ENCODE data around the gene PDE4D. TPM values are rescaled to one million over a fixed set of nuclear protein-coding genes. Genes with fewer than 3 reads are reported as not detected.

The PDE4D gene
- total and polyA plus RNA-seq, 10 of the 15 experiments (the other 5 are each of a cell fraction or from before 2014, with no cell fraction given) = 0.87 to 4.1 (median 2.2) TPM

DNA sequence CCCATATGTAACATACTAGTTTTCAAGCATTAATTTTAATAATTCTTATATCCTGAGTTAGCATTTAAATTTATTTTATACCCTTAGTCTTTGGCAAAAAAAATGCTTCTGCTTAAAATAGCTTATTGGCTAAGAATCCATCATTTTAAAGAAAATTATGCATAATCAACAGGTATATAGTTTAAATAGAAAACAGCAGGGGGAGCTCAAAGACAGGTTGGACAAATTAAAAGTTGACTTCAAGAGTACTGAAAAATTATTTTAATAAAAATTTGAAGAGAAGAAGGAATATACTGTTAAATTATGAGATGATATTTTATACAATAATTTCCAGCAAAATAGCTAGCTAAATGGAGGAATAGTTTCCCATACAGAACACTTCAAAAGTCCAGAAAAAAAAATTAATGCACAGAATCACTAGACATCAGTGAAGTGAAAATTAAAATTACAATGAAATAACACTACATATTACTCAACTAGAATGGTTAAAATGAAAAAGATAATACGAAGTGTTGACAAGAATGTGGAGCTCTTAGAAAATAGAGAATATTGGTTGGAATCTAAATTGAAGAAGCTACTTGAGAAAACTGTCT, 387.1 kb downstream of the PDE4D start (continued):
- TF ChIP-seq IRF3 (IDR thresholded peaks at IDR 0.05) = no peak
- TF ChIP-seq FOXM1 (IDR thresholded peaks at IDR 0.05; ENCODE audit: low read depth, low read length) = no peak
- no peak for TF ChIP-seq MTA2 (IDR thresholded peaks at IDR 0.05; ENCODE audit: low read depth)
- TF ChIP-seq, protein P1, sequence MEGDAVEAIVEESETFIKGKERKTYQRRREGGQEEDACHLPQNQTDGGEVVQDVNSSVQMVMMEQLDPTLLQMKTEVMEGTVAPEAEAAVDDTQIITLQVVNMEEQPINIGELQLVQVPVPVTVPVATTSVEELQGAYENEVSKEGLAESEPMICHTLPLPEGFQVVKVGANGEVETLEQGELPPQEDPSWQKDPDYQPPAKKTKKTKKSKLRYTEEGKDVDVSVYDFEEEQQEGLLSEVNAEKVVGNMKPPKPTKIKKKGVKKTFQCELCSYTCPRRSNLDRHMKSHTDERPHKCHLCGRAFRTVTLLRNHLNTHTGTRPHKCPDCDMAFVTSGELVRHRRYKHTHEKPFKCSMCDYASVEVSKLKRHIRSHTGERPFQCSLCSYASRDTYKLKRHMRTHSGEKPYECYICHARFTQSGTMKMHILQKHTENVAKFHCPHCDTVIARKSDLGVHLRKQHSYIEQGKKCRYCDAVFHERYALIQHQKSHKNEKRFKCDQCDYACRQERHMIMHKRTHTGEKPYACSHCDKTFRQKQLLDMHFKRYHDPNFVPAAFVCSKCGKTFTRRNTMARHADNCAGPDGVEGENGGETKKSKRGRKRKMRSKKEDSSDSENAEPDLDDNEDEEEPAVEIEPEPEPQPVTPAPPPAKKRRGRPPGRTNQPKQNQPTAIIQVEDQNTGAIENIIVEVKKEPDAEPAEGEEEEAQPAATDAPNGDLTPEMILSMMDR (IDR thresholded peaks at IDR 0.05 in 2 of 3, conservative IDR thresholded peaks at IDR 0.05 in 1 of 3; ENCODE audit: control insufficient read depth in 2 of 3, extremely low read depth in 1 of 3, insufficient read depth in 1 of 3, low read depth in 3 of 3, low read length in 3 of 3) = peak; percentile 10 to 48 (median 31); a peak in 2 of 6 replicates
- TF ChIP-seq, protein P2, sequence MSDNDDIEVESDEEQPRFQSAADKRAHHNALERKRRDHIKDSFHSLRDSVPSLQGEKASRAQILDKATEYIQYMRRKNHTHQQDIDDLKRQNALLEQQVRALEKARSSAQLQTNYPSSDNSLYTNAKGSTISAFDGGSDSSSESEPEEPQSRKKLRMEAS (IDR thresholded peaks at IDR 0.05; ENCODE audit: low read depth, low read length) = no peak
- TF ChIP-seq USF1 (IDR thresholded peaks at IDR 0.05; ENCODE audit: borderline replicate concordance, extremely low read length, insufficient read depth, low read depth, low read length) = no peak
- TF ChIP-seq, protein P3, sequence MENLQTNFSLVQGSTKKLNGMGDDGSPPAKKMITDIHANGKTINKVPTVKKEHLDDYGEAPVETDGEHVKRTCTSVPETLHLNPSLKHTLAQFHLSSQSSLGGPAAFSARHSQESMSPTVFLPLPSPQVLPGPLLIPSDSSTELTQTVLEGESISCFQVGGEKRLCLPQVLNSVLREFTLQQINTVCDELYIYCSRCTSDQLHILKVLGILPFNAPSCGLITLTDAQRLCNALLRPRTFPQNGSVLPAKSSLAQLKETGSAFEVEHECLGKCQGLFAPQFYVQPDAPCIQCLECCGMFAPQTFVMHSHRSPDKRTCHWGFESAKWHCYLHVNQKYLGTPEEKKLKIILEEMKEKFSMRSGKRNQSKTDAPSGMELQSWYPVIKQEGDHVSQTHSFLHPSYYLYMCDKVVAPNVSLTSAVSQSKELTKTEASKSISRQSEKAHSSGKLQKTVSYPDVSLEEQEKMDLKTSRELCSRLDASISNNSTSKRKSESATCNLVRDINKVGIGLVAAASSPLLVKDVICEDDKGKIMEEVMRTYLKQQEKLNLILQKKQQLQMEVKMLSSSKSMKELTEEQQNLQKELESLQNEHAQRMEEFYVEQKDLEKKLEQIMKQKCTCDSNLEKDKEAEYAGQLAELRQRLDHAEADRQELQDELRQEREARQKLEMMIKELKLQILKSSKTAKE (IDR thresholded peaks at IDR 0.05; ENCODE audit: low read depth, poor library complexity, severe bottlenecking) = no peak

All from GM12878 (cell line).